ENCODE results near the gene OR6C1.
"Not testable (repeated sequence)": the region's sequence is repeated elsewhere in the genome, so short reads cannot be mapped to it uniquely, and the experiment has no call there.

The OR6C1 gene

GRCh38 chr12:55336002-55336401 is 21.9 kb downstream of the OR6C1 start:
- no peak for TF ChIP-seq CTCF (IDR thresholded peaks at IDR 0.05; ENCODE audit: low read length, missing control alignments)
- no peak overlapping the region for H3K4me3 ChIP-seq (replicated peaks; ENCODE audit: low read depth, low read length)
- DNase-seq (ENCODE audit: low read depth), result no peak

GRCh38 chr12:55355338-55355737 is 41.2 kb downstream of the OR6C1 start:
- H3K4me3 ChIP-seq (replicated peaks; ENCODE audit: low read depth, low read length); DNase-seq (ENCODE audit: low read depth): not testable (repeated sequence)

GRCh38 chr12:55362675-55363074 is 48.5 kb downstream of the OR6C1 start, which contains the start of gene OR6C75:
OR6C75 (plus strand) TSS chr12:55362975; CDS start chr12:55365111, 2,136 bp downstream.
- no peak within 1 kb of the TSS for H3K4me3 ChIP-seq (replicated peaks; ENCODE audit: low read depth, low read length)
- DNase-seq (ENCODE audit: low read depth), result no peak
- no peak for TF ChIP-seq CTCF (IDR thresholded peaks at IDR 0.05; ENCODE audit: low read length, missing control alignments)

- H3K4me3 ChIP-seq (replicated peaks; ENCODE audit: low read depth, low read length), result no peak overlapping the region
- no peak for DNase-seq (ENCODE audit: low read depth)
- TF ChIP-seq CTCF (IDR thresholded peaks at IDR 0.05; ENCODE audit: low read length, missing control alignments), result no peak
Observed at GRCh38 chr12:55365086-55365485, 50.9 kb downstream of the OR6C1 start.

Data from fibroblast of pulmonary artery (primary cell).